HL-60 (cell line): ENCODE data around the gene SPTBN5.

ENCODE experiments used
- CTCF ChIP-seq: IDR thresholded peaks from one replicate; pipeline ENCODE4 v1.5.1; 2011; ENCODE audit warnings: low read length, control low read depth, inconsistent platforms; ENCODE audit not compliant: insufficient read depth
- POLR2AphosphoS5 ChIP-seq: IDR thresholded peaks from 2 replicates; pipeline ENCODE4 v1.6.1; 2012; ENCODE audit warnings: low read depth

GRCh38 chr15:41885841-41886240 is 8.0 kb downstream of the SPTBN5 start:
- TF ChIP-seq CTCF (no peak), POLR2AphosphoS5 (no peak)
